ENCODE measurements around the gene DNAJC18.

- TF ChIP-seq GATA2 (IDR thresholded peaks at IDR 0.05; ENCODE audit: low read depth, low read length), result no peak
- no peak for TF ChIP-seq GATA3 (IDR thresholded peaks at IDR 0.05; ENCODE audit: low read depth, low read length)
Measured at GRCh38 chr5:139473565-139473964, 34.2 kb upstream of the DNAJC18 start.
